Mesendoderm (in vitro differentiated cells): Measurements from ENCODE around the gene MS4A1. TPM values are rescaled to one million over a fixed set of nuclear protein-coding genes. Genes with fewer than 3 reads are reported as not detected.

Experiments
- DNase-seq: peaks from one replicate; pipeline ENCODE4 v3.0.0; 2013
- H2AK5ac ChIP-seq: 2 replicates; pipeline ENCODE4 v1.6.1; 2013; ENCODE audit warnings: low read length, inconsistent platforms
- H2BK120ac ChIP-seq: 2 replicates; pipeline ENCODE4 v1.6.1; 2013; ENCODE audit warnings: low read depth, mild to moderate bottlenecking, low read length, moderate library complexity, mixed read lengths
- H2BK15ac ChIP-seq: replicated peaks from 2 replicates; pipeline ENCODE4 v1.6.1; 2013; ENCODE audit warnings: low read depth, mild to moderate bottlenecking, moderate library complexity
- H2BK5ac ChIP-seq: 2 replicates; pipeline ENCODE4 v1.6.1; 2013; ENCODE audit warnings: low read length, inconsistent platforms
- H3K18ac ChIP-seq: 2 replicates; pipeline ENCODE4 v1.6.1; 2013; ENCODE audit warnings: mild to moderate bottlenecking, low read length, mixed read lengths
- H3K23ac ChIP-seq: one replicate; pipeline ENCODE4 v1.6.1; 2013; ENCODE audit warnings: low read length
- H3K27ac ChIP-seq: 2 replicates; pipeline ENCODE4 v1.5.1; 2013; ENCODE audit warnings: low read depth, mild to moderate bottlenecking, inconsistent platforms, low read length, moderate library complexity
- H3K27me3 ChIP-seq: 2 replicates; pipeline ENCODE4 v1.6.1; 2013; ENCODE audit warnings: low read length, control low read depth, mild to moderate bottlenecking, inconsistent platforms; ENCODE audit not compliant: insufficient read depth, poor library complexity
- H3K36me3 ChIP-seq: 2 replicates; pipeline ENCODE4 v1.6.1; 2013; ENCODE audit warnings: low read length, inconsistent platforms; ENCODE audit not compliant: control insufficient read depth, insufficient read depth
- H3K4ac ChIP-seq: one replicate; pipeline ENCODE4 v1.6.1; 2013; ENCODE audit warnings: low read depth, mild to moderate bottlenecking, low read length, moderate library complexity
- H3K4me1 ChIP-seq: 2 replicates; pipeline ENCODE4 v1.6.1; 2013; ENCODE audit warnings: low read depth, low read length, inconsistent platforms; ENCODE audit not compliant: control insufficient read depth
- H3K4me2 ChIP-seq: 2 replicates; pipeline ENCODE4 v1.6.1; 2013; ENCODE audit warnings: low read length
- H3K4me3 ChIP-seq: 2 replicates; pipeline ENCODE4 v1.5.1; 2013; ENCODE audit warnings: mild to moderate bottlenecking, low read length
- H3K56ac ChIP-seq: one replicate; pipeline ENCODE4 v1.6.1; 2013; ENCODE audit warnings: low read length
- H3K79me1 ChIP-seq: 2 replicates; pipeline ENCODE4 v1.6.1; 2013; ENCODE audit warnings: low read length, inconsistent platforms
- H3K79me2 ChIP-seq: 2 replicates; pipeline ENCODE4 v1.6.1; 2013; ENCODE audit warnings: mild to moderate bottlenecking, low read length; ENCODE audit not compliant: control insufficient read depth, insufficient read depth
- H3K9ac ChIP-seq: 2 replicates; pipeline ENCODE4 v1.6.1; 2013; ENCODE audit warnings: low read length, inconsistent platforms
- H4K5ac ChIP-seq: one replicate; pipeline ENCODE4 v1.6.1; 2013; ENCODE audit warnings: low read length
- H4K8ac ChIP-seq: one replicate; pipeline ENCODE4 v1.6.1; 2013; ENCODE audit warnings: low read depth, mild to moderate bottlenecking, control low read depth, low read length, moderate library complexity
- WGBS: extraction: QIAGEN DNeasy Blood & Tissue Kit; methylation state at CpG from one replicate; pipeline ENCODE4 v1.1.7; 2013; ENCODE audit warnings: low lambda C conversion rate, missing lambda C conversion rate; ENCODE audit not compliant: insufficient coverage; ENCODE audit errors: extremely low coverage; 5-methylcytosine and 5-hydroxymethylcytosine counted together
- polyA plus RNA-seq, 2 experiments: library from polyadenylated mRNA; stranded (reverse); fragments of 200-250 nt; gene quantifications; one replicate each; pipeline ENCODE4 v1.2.3, GENCODE V29; 2013

The MS4A1 gene
- polyA plus RNA-seq (2013, experiment 1 of 2), result not detected
- not detected for polyA plus RNA-seq (2013, experiment 2 of 2)

DNA sequence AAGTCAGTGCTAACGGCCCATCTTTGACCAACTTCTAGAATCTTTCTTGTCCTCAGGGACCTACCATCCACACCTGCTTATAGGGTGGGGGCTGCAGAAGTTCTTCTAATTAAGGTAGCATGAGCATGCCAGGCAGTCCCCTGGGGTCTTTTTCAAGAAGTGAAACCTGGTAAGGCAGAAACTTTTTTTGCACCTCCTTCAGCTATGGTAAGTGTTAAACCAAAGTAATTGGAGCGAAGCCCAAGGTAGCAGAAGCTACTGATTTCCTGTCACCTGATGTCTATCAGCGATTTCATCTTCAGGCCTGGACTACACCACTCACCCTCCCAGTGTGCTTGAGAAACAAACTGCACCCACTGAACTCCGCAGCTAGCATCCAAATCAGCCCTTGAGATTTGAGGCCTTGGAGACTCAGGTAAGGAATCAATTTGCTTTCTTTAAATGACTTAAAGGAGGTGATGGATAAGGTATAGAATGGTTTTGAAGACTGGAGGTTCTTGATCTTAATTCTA is at the start of gene MS4A1:
TSS of gene MS4A1 (plus strand) at position 317 of the 512 bp plus-strand sequence. CDS start 6,528 bp downstream, outside the sequence.
- no peaks in the 10 kb centered on the region for H3K4me1 ChIP-seq
- H2BK120ac ChIP-seq, result no peak within 1 kb of the TSS
- H2BK5ac ChIP-seq, result no peak within 1 kb of the TSS
- no peaks in the 10 kb centered on the region for H3K79me1 ChIP-seq
- H3K79me2 ChIP-seq, result no peaks in the 10 kb centered on the region
- no peak within 1 kb of the TSS for H3K56ac ChIP-seq
- H3K4me2 ChIP-seq, result no peak within 1 kb of the TSS
- no CpG with 5 or more reads among the region's 4 CpGs for WGBS
- H3K27ac ChIP-seq, result no peak within 1 kb of the TSS
- H2BK15ac ChIP-seq, result no peak within 1 kb of the TSS
- H3K27me3 ChIP-seq, result no peaks in the 10 kb centered on the region
- no peak within 1 kb of the TSS for H4K5ac ChIP-seq
- no peak within 1 kb of the TSS for H2AK5ac ChIP-seq
- H3K4me3 ChIP-seq, result no peak within 1 kb of the TSS
- no peak within 1 kb of the TSS for H3K18ac ChIP-seq
- no peak within 1 kb of the TSS for H3K23ac ChIP-seq
- no peak within 1 kb of the TSS for H4K8ac ChIP-seq
- no peak within 1 kb of the TSS for H3K4ac ChIP-seq
- H3K9ac ChIP-seq, result no peak within 1 kb of the TSS
- no peak for DNase-seq
- no peaks in the 10 kb centered on the region for H3K36me3 ChIP-seq

DNA sequence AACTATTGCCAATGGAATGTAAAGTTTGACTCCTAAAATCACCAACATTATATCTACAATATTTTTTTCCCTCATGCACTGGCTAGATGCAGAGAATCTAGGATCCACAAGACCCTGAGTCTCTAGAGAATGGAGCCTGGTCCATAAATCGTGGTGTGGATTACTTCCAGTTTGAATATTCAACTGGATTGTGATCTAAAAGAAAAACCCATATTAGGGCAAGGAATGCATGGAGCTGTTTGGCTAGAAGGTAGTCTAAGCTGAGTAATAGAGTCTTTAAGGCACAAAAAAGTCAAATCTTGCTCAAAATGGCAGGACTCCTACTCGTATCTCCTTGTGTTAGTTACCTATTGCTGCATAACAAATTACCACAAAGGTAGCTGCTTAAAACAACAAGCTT is 35.6 kb upstream of the MS4A1 start:
- no peaks in the 10 kb centered on the region for H3K4me1 ChIP-seq
- H3K79me1 ChIP-seq, result no peaks in the 10 kb centered on the region
- no peaks in the 10 kb centered on the region for H3K27me3 ChIP-seq
- H3K56ac ChIP-seq, result no peak overlapping the region
- no peak overlapping the region for H4K5ac ChIP-seq
- no peak overlapping the region for H3K18ac ChIP-seq
- no peak overlapping the region for H2BK15ac ChIP-seq
- H3K23ac ChIP-seq, result no peak overlapping the region
- no peak overlapping the region for H3K4me2 ChIP-seq
- no peak overlapping the region for H3K4ac ChIP-seq
- no peaks in the 10 kb centered on the region for H3K36me3 ChIP-seq
- no peaks in the 10 kb centered on the region for H3K79me2 ChIP-seq
- no peak overlapping the region for H2BK5ac ChIP-seq
- no peak for DNase-seq
- H3K9ac ChIP-seq, result no peak overlapping the region
- no peak overlapping the region for H3K4me3 ChIP-seq
- H3K27ac ChIP-seq, result no peak overlapping the region
- H4K8ac ChIP-seq, result no peak overlapping the region
- H2BK120ac ChIP-seq, result no peak overlapping the region
- no CpG with 5 or more reads among the region's 2 CpGs for WGBS
- H2AK5ac ChIP-seq, result no peak overlapping the region

DNA sequence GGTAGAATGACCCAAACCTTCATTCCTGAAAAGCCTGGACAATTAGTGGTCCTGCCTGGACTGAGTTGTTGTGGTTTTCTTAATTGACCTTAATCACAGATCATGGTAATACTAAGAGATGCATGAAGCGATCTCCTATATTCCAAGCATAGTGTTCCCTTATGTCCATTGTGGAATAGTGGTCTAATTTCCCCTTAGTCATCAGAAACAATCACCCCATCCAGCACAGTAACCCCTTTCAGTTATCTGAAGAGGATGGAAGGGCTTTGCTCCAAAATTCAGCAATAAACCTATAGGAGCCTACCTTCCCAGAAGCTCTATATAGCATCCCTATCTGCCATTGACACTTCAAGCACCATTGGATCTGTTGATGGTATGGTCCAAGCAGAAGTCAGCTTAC is 33.0 kb upstream of the MS4A1 start:
- Histone ChIP-seq H3K4me2 (no peak overlapping the region), H4K8ac (no peak overlapping the region), H3K4me1 (no peaks in the 10 kb centered on the region), H4K5ac (no peak overlapping the region), H3K79me1 (no peaks in the 10 kb centered on the region), H3K4ac (no peak overlapping the region), H3K4me3 (no peak overlapping the region), H3K9ac (no peak overlapping the region), H3K27ac (no peak overlapping the region), H3K56ac (no peak overlapping the region), H3K18ac (no peak overlapping the region), H3K23ac (no peak overlapping the region), H2AK5ac (no peak overlapping the region), H2BK5ac (no peak overlapping the region), H2BK120ac (no peak overlapping the region), H3K27me3 (no peaks in the 10 kb centered on the region), H3K79me2 (no peaks in the 10 kb centered on the region), H3K36me3 (no peaks in the 10 kb centered on the region), H2BK15ac (no peak overlapping the region)
- DNase-seq, result no peak
- WGBS, result no CpG with 5 or more reads among the region's 1 CpG

DNA sequence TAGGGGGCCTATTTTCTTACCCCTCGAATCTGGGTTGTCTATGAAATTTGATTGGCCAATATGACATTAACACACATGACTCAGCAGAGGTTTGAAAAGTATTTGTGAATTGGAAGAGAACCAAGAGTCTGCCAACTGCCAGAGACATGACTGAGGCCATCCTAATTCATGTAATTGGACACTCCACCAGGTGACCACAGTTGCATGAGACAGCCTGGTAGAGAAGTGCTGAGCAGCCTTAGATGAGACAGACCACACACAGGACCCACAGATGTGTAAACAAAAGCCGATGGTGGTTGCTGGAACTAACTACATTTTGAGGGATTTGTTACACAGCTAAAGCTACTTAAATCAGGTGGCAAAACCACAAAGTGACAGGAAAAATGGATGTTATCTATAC is 27.1 kb upstream of the MS4A1 start:
- no peak overlapping the region for H3K4ac ChIP-seq
- no peak overlapping the region for H3K4me2 ChIP-seq
- no peak overlapping the region for H2BK5ac ChIP-seq
- no peak overlapping the region for H4K5ac ChIP-seq
- no peaks in the 10 kb centered on the region for H3K79me2 ChIP-seq
- no peaks in the 10 kb centered on the region for H3K79me1 ChIP-seq
- no peak overlapping the region for H3K9ac ChIP-seq
- no peak overlapping the region for H3K18ac ChIP-seq
- H2AK5ac ChIP-seq, result no peak overlapping the region
- no peak overlapping the region for H3K56ac ChIP-seq
- peak; percentile 1 for DNase-seq
- H4K8ac ChIP-seq, result no peak overlapping the region
- no peak overlapping the region for H3K27ac ChIP-seq
- no peaks in the 10 kb centered on the region for H3K4me1 ChIP-seq
- H3K4me3 ChIP-seq, result no peak overlapping the region
- no CpG with 5 or more reads among the region's 2 CpGs for WGBS
- no peaks in the 10 kb centered on the region for H3K27me3 ChIP-seq
- H2BK15ac ChIP-seq, result no peak overlapping the region
- H3K23ac ChIP-seq, result no peak overlapping the region
- no peaks in the 10 kb centered on the region for H3K36me3 ChIP-seq
- no peak overlapping the region for H2BK120ac ChIP-seq

DNA sequence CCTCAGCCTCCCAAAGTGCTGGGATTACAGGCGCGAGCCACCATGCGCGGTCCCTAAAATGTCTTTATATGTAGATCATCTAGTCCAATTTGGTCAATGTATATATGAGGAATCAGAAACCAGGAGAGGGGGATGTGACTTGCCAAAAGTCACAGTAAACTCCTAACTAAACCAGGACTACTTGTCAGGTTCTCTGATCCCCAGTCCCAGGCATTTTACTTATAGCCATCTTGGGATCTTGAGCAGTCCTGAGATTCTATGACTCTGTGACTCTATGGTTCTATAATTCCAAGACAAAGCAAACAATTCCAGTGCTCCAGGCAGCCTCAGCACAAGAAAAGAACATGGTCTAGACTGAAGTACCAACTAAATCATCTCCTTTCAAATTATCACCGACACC is 26.4 kb upstream of the MS4A1 start, which contains the start of gene MS4A5:
TSS of gene MS4A5 (plus strand) at position 301 of the 400 bp plus-strand sequence. CDS start 103 bp downstream, outside the sequence.
- no peak within 1 kb of the TSS for H3K9ac ChIP-seq
- no peaks in the 10 kb centered on the region for H3K4me1 ChIP-seq
- WGBS, result no CpG with 5 or more reads among the region's 5 CpGs
- H3K23ac ChIP-seq, result no peak within 1 kb of the TSS
- no peak within 1 kb of the TSS for H2BK15ac ChIP-seq
- H2BK5ac ChIP-seq, result no peak within 1 kb of the TSS
- no peak within 1 kb of the TSS for H3K18ac ChIP-seq
- H4K5ac ChIP-seq, result no peak within 1 kb of the TSS
- no peak within 1 kb of the TSS for H2BK120ac ChIP-seq
- no peak within 1 kb of the TSS for H3K4ac ChIP-seq
- H2AK5ac ChIP-seq, result no peak within 1 kb of the TSS
- no peaks in the 10 kb centered on the region for H3K79me1 ChIP-seq
- no peak within 1 kb of the TSS for H3K4me3 ChIP-seq
- no peak within 1 kb of the TSS for H3K56ac ChIP-seq
- no peaks in the 10 kb centered on the region for H3K27me3 ChIP-seq
- no peak within 1 kb of the TSS for H4K8ac ChIP-seq
- no peak for DNase-seq
- no peaks in the 10 kb centered on the region for H3K36me3 ChIP-seq
- no peak within 1 kb of the TSS for H3K4me2 ChIP-seq
- no peak within 1 kb of the TSS for H3K27ac ChIP-seq
- H3K79me2 ChIP-seq, result no peaks in the 10 kb centered on the region

DNA sequence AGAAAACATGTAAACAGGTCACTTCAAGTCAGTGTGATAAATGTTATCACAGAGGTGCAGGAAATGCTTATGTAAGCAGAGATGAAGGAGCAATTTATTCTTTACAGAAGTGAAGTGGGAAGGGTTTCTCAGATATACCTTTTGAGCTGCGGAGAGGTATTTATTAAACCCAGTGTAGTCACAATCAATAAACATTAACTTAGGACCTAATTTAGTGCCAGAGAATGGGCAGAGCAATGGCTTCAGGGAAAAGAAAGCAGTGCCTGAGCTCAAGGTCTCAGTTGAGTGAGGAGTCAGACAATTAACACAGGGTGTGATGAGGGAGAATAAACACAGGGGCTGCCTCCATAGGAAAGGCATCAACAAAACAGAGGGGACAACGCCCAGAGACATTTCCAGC is 24.4 kb upstream of the MS4A1 start:
- DNase-seq, result no peak
- no CpG with 5 or more reads among the region's 2 CpGs for WGBS

More for the DNA sequence above, 24.4 kb upstream of the MS4A1 start:
- no peak overlapping the region for H3K56ac ChIP-seq
- H3K18ac ChIP-seq, result no peak overlapping the region
- no peaks in the 10 kb centered on the region for H3K36me3 ChIP-seq
- H3K4me3 ChIP-seq, result no peak overlapping the region
- no peak overlapping the region for H2AK5ac ChIP-seq
- H4K5ac ChIP-seq, result no peak overlapping the region
- H3K27ac ChIP-seq, result no peak overlapping the region
- H2BK120ac ChIP-seq, result no peak overlapping the region
- H3K27me3 ChIP-seq, result no peaks in the 10 kb centered on the region
- H2BK5ac ChIP-seq, result no peak overlapping the region
- no peak overlapping the region for H2BK15ac ChIP-seq
- H3K4me2 ChIP-seq, result no peak overlapping the region
- H3K9ac ChIP-seq, result no peak overlapping the region
- no peaks in the 10 kb centered on the region for H3K4me1 ChIP-seq
- H3K79me1 ChIP-seq, result no peaks in the 10 kb centered on the region
- H3K23ac ChIP-seq, result no peak overlapping the region
- H3K79me2 ChIP-seq, result no peaks in the 10 kb centered on the region
- H3K4ac ChIP-seq, result no peak overlapping the region
- no peak overlapping the region for H4K8ac ChIP-seq
